Kidney epithelial cell (primary cell): ENCODE data around the gene CCDC68. TPM values are rescaled to one million over a fixed set of nuclear protein-coding genes. Genes with fewer than 3 reads are reported as not detected.

Experiments
- DNase-seq: peaks from one replicate; pipeline ENCODE4 v3.0.0-alpha.2; 2010; ENCODE audit warnings: low read depth
- H3K27me3 ChIP-seq: 2 replicates; pipeline ENCODE4 v1.6.0; 2011; ENCODE audit warnings: low read length; ENCODE audit not compliant: control insufficient read depth, insufficient read depth
- H3K36me3 ChIP-seq: 2 replicates; pipeline ENCODE4 v1.5.1; 2011; ENCODE audit warnings: low read length; ENCODE audit not compliant: control insufficient read depth, insufficient read depth
- H3K4me3 ChIP-seq: 2 replicates; pipeline ENCODE4 v1.5.1; 2011; ENCODE audit warnings: low read depth, mild to moderate bottlenecking, control low read depth, low read length
- CTCF ChIP-seq: IDR thresholded peaks from 2 replicates; pipeline ENCODE4 v1.5.1; 2011; ENCODE audit warnings: mild to moderate bottlenecking, moderate library complexity, low read length, control low read depth, inconsistent platforms; ENCODE audit not compliant: insufficient read depth, poor library complexity, severe bottlenecking
- total RNA-seq: library from RNA; depleted of rRNA; stranded (reverse); fragments of >200 nt; gene quantifications from 2 replicates; pipeline ENCODE4 v1.2.3, GENCODE V29; 2015

CCDC68 gene
- total RNA-seq, 1 donor from 2014 or later, result 3.7 TPM

DNA sequence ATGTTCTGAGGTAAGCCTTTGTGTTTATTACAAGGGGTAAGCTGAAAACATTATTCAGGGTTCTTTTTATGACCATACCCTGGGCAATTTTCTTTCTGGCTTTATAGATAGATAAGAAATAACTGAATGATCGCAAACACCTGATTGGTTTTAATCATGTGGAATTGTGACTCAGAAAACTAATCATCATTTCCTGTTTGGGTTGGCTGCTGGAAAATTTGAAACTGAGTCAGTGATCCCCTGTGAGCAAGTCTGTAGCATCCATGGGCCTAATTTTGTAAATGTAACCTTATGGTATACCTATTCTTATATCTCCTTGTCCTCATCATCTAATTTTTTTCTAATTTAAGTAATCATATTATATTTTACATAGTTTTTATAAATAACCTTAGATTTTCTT lies 34.3 kb downstream of the CCDC68 start:
- no peak overlapping the region for H3K4me3 ChIP-seq
- TF ChIP-seq CTCF, result no peak
- H3K27me3 ChIP-seq, result no peaks in the 10 kb centered on the region
- no peak for DNase-seq
- no peaks in the 10 kb centered on the region for H3K36me3 ChIP-seq

DNA sequence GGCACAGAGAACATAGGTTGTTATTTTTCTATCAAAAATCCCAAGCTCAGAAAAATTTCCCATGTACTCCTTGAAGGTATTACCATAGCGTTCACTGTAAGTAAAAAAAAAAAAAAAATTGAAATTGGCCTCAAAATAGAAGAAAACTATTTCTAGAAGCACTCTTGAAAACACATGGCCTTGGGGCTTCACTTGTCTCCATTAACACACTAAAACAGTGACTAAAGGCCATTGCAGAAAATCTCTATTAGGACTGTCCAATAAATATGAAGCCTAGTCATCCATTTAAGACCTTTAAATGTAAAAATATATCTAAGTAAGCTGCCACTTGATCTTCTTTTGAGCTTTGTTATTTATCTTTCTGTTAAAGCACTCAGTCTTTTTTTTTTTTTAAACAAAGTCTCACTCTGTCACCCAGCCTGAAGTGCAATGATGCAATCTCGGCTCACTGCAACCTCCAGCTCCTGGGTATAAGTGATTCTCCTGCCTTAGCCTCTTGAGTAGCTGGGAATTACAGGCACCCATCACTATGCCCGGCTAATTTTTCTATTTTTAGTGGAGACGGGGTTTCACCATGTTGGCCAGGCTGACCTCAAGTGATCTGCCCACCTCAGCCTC lies 35.8 kb downstream of the CCDC68 start:
- TF ChIP-seq CTCF, result no peak
- Histone ChIP-seq H3K27me3 (no peaks in the 10 kb centered on the region), H3K4me3 (no peak overlapping the region), H3K36me3 (no peaks in the 10 kb centered on the region)
- no peak for DNase-seq

DNA sequence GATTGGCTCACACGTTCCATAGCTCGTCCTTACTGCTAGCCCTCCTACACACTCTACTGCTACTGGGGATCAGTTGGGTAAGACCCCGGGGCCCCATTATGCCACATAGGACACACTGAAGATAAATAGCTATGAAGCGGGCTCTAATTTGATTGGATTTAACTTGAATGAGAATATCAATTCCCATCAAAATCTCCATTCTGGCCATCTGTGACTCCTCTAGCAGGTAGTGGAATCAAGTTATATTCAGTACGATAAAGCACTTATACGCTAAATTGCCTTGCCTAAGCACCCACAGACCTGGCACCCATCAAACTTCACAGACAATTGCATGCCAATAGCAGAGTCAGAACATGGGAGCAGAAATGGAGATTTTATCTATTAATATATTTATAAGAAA lies 39.8 kb downstream of the CCDC68 start:
- no peak for TF ChIP-seq CTCF
- H3K36me3 ChIP-seq, result no peaks in the 10 kb centered on the region
- DNase-seq, result no peak

GRCh38 chr18:54918060-54918459 lies 41.2 kb downstream of the CCDC68 start:
- Histone ChIP-seq H3K36me3 (no peaks in the 10 kb centered on the region), H3K4me3 (no peak overlapping the region), H3K27me3 (no peaks in the 10 kb centered on the region)
- no peak for DNase-seq
- TF ChIP-seq CTCF, result no peak

More for the DNA sequence above, 39.8 kb downstream of the CCDC68 start:
- Histone ChIP-seq H3K27me3 (no peaks in the 10 kb centered on the region), H3K4me3 (no peak overlapping the region)

DNA sequence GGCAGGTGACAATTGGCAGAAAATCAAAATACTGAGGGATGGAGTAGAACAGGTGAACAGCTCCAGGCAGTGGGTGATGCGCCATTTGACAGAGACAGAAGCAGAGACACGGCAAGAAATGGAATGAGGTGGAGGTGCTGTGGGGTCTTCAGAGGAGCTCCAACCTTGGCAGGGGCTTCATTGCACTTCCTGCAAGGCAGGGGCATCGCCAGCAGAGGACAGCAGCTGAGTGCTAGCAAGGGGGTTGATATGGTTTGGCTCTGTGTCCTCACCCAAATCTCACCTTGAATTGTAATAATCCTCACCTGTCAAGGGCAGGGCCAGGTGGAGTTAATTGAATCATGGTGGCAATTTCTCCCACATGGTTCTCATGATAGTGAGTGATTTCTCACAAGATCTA lies 42.8 kb downstream of the CCDC68 start:
- H3K4me3 ChIP-seq, result no peak overlapping the region
- no peak for DNase-seq
- TF ChIP-seq CTCF, result no peak
- no peaks in the 10 kb centered on the region for H3K36me3 ChIP-seq
- no peaks in the 10 kb centered on the region for H3K27me3 ChIP-seq

GRCh38 chr18:54914816-54915215 lies 44.4 kb downstream of the CCDC68 start:
- TF ChIP-seq CTCF, result no peak
- Histone ChIP-seq H3K36me3 (no peaks in the 10 kb centered on the region), H3K4me3 (no peak overlapping the region), H3K27me3 (no peaks in the 10 kb centered on the region)
- no peak for DNase-seq
